Neural cell (in vitro differentiated cells): ENCODE measurements around the gene HDAC4. TPM values are rescaled to one million over a fixed set of nuclear protein-coding genes. Genes with fewer than 3 reads are reported as not detected.

Source experiments
- H2AFZ ChIP-seq: fragments of 200-600, 300-800 bp; sonication (generic), shearing (Covaris generic); 2 replicates; pipeline ENCODE4 v1.6.0; 2014; ENCODE audit warnings: low read depth, mild to moderate bottlenecking, antibody characterized with exemption, low read length, moderate library complexity
- H3F3A ChIP-seq: fragments of 200-600 bp; shearing (Covaris generic); 2 replicates; pipeline ENCODE4 v1.6.1; 2016; ENCODE audit warnings: mild to moderate bottlenecking, moderate library complexity, mixed read lengths, antibody characterized with exemption, low read length; ENCODE audit not compliant: insufficient read depth, poor library complexity, severe bottlenecking
- H3K27ac ChIP-seq: fragments of 200-600, 300-800 bp; sonication (generic), shearing (Covaris generic); 2 replicates; pipeline ENCODE4 v1.5.1; 2014; ENCODE audit warnings: mild to moderate bottlenecking, low read length, moderate library complexity
- H3K27me3 ChIP-seq: fragments of 300-800, 200-600 bp; sonication (generic), shearing (Covaris generic); 2 replicates; pipeline ENCODE4 v1.6.0; 2014; ENCODE audit warnings: mild to moderate bottlenecking, low read depth, low read length, moderate library complexity; ENCODE audit not compliant: insufficient read depth
- H3K36me3 ChIP-seq: fragments of 300-800, 200-600 bp; sonication (generic), shearing (Covaris generic); 2 replicates; pipeline ENCODE4 v1.5.1; 2014; ENCODE audit warnings: mild to moderate bottlenecking, antibody characterized with exemption, low read length, moderate library complexity; ENCODE audit not compliant: insufficient read depth
- H3K4me2 ChIP-seq: fragments of 300-800, 200-600 bp; sonication (generic), shearing (Covaris generic); 2 replicates; pipeline ENCODE4 v1.6.0; 2014; ENCODE audit warnings: mild to moderate bottlenecking, low read length
- H3K4me3 ChIP-seq: fragments of 300-800, 200-600 bp; sonication (generic), shearing (Covaris generic); 2 replicates; pipeline ENCODE4 v1.5.1; 2014; ENCODE audit warnings: mild to moderate bottlenecking, low read length, moderate library complexity
- H3K79me2 ChIP-seq: fragments of 200-600 bp; shearing (Covaris generic); replicated peaks from 2 replicates; pipeline ENCODE4 v1.6.0; 2014; ENCODE audit warnings: mild to moderate bottlenecking, low read length, moderate library complexity; ENCODE audit not compliant: insufficient read depth
- H3K9ac ChIP-seq: fragments of 300-800, 200-600 bp; sonication (generic), shearing (Covaris generic); 2 replicates; pipeline ENCODE4 v1.6.1; 2016; ENCODE audit warnings: mild to moderate bottlenecking, low read length, mixed read lengths
- H3K9me2 ChIP-seq: fragments of 200-600 bp; shearing (Covaris generic); 2 replicates; pipeline ENCODE4 v1.6.1; 2016; ENCODE audit warnings: mild to moderate bottlenecking, low read length, mixed read lengths; ENCODE audit not compliant: insufficient read depth
- H3K9me3 ChIP-seq: fragments of 200-600, 300-800 bp; sonication (generic), shearing (Covaris generic); 2 replicates; pipeline ENCODE4 v1.6.1; 2016; ENCODE audit warnings: mild to moderate bottlenecking, mixed run types, low read length, moderate library complexity, mixed read lengths
- H4K20me1 ChIP-seq: fragments of 200-600 bp; shearing (Covaris generic); 2 replicates; pipeline ENCODE4 v1.6.1; 2016; ENCODE audit warnings: mild to moderate bottlenecking, mixed run types; ENCODE audit not compliant: insufficient read depth
- EP300 ChIP-seq: fragments of 450-650 bp; conservative IDR thresholded peaks from 2 replicates; pipeline ENCODE4 v1.6.1; 2014; ENCODE audit warnings: antibody characterized with exemption, mild to moderate bottlenecking, moderate library complexity; ENCODE audit not compliant: poor library complexity, severe bottlenecking
- EZH2 ChIP-seq: fragments of 200-600, 300-800 bp; shearing (Covaris generic), sonication (generic); IDR thresholded peaks from 2 replicates; pipeline ENCODE4 v1.6.1; 2014; ENCODE audit warnings: antibody characterized with exemption, low read length, borderline replicate concordance, mild to moderate bottlenecking; ENCODE audit not compliant: insufficient read depth, poor library complexity, severe bottlenecking
- MXI1 ChIP-seq: fragments of 450-650 bp; conservative IDR thresholded peaks from 2 replicates; pipeline ENCODE4 v1.6.1; 2014; ENCODE audit warnings: antibody characterized with exemption, mild to moderate bottlenecking; ENCODE audit not compliant: poor library complexity, severe bottlenecking
- POLR2AphosphoS5 ChIP-seq: IDR thresholded peaks from 2 replicates; pipeline ENCODE4 v1.6.1; 2012
- RAD21 ChIP-seq: fragments of 450-650 bp; conservative IDR thresholded peaks from 2 replicates; pipeline ENCODE4 v1.6.1; 2014; ENCODE audit warnings: antibody characterized with exemption, mild to moderate bottlenecking, moderate library complexity
- SMC3 ChIP-seq: fragments of 450-650 bp; conservative IDR thresholded peaks from 2 replicates; pipeline ENCODE4 v1.6.1; 2014; ENCODE audit warnings: antibody characterized with exemption, mild to moderate bottlenecking, moderate library complexity; ENCODE audit not compliant: poor library complexity
- TAF1 ChIP-seq: IDR thresholded peaks from 2 replicates; pipeline ENCODE4 v1.6.1; 2012; ENCODE audit warnings: low read depth
- polyA plus RNA-seq: library from polyadenylated mRNA; depleted of rRNA; stranded (reverse); fragments of >200 nt; gene quantifications from 2 replicates; pipeline ENCODE4 v1.2.3, GENCODE V29; 2014
- TF ChIP-seq, protein P1 (sequence below): fragments of 450-650 bp; IDR thresholded peaks from 2 replicates; pipeline ENCODE4 v1.5.1; 2014; ENCODE audit warnings: antibody characterized with exemption, mild to moderate bottlenecking, moderate library complexity; ENCODE audit not compliant: poor library complexity, severe bottlenecking
- TF ChIP-seq, protein P2 (sequence below): IDR thresholded peaks from 2 replicates; pipeline ENCODE4 v1.6.1; 2012; ENCODE audit warnings: borderline replicate concordance

The HDAC4 gene
- polyA plus RNA-seq, 1 donor from 2014 or later, result 3.4 TPM

DNA sequence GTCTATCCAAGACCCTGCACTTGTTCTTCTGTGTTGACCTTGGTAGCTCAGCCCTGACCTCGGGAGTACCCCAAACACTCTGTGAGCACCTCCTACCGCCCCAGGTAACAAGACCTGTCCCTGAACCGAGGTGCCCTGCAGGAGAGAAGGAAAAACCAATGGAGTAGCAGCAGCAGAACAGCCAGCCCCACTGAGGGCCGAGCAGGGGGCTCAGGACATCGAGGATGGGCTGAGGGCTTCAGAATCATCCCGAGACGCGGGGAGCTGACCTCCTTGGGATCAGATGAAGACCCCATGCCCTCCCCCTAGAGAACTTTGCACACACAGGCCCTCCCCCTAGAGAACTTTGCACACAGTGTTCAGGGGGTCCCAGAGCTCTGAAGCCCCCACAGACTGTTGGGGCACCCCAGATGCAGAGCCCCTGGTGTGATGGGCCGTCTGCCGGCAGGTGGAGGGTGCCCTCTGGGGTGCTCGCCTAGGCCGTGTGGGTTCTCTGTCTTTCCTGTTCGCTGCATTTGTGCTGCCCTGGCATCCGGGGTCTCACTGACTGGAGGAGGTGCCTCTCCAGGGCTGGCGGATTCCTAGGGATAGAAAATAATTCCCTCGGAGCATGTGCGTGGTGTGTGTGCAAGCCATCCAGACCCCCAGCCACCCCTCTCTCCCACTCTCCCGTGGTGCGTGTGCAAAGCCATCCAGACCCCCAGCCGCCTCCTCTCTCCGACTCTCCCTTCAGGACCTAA, 363.8 kb downstream of the HDAC4 start:
- Histone ChIP-seq H3K36me3 (no peaks in the 10 kb centered on the region), H3K79me2 (no peaks in the 10 kb centered on the region), H4K20me1 (no peaks in the 10 kb centered on the region), H3K27me3 (no peaks in the 10 kb centered on the region), H3K4me3 (no peak overlapping the region), H3K9me3 (no peaks in the 10 kb centered on the region), H2AFZ (no peak overlapping the region), H3K27ac (no peak overlapping the region), H3K9me2 (no peaks in the 10 kb centered on the region), H3K9ac (no peak overlapping the region), H3K4me2 (no peak overlapping the region), H3F3A (no peaks in the 10 kb centered on the region)
- TF ChIP-seq POLR2AphosphoS5 (no peak), RAD21 (no peak), EP300 (no peak), TAF1 (no peak), EZH2 (no peak), SMC3 (no peak), MXI1 (no peak)
- TF ChIP-seq, protein P1, sequence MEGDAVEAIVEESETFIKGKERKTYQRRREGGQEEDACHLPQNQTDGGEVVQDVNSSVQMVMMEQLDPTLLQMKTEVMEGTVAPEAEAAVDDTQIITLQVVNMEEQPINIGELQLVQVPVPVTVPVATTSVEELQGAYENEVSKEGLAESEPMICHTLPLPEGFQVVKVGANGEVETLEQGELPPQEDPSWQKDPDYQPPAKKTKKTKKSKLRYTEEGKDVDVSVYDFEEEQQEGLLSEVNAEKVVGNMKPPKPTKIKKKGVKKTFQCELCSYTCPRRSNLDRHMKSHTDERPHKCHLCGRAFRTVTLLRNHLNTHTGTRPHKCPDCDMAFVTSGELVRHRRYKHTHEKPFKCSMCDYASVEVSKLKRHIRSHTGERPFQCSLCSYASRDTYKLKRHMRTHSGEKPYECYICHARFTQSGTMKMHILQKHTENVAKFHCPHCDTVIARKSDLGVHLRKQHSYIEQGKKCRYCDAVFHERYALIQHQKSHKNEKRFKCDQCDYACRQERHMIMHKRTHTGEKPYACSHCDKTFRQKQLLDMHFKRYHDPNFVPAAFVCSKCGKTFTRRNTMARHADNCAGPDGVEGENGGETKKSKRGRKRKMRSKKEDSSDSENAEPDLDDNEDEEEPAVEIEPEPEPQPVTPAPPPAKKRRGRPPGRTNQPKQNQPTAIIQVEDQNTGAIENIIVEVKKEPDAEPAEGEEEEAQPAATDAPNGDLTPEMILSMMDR, result no peak
- TF ChIP-seq, protein P2, sequence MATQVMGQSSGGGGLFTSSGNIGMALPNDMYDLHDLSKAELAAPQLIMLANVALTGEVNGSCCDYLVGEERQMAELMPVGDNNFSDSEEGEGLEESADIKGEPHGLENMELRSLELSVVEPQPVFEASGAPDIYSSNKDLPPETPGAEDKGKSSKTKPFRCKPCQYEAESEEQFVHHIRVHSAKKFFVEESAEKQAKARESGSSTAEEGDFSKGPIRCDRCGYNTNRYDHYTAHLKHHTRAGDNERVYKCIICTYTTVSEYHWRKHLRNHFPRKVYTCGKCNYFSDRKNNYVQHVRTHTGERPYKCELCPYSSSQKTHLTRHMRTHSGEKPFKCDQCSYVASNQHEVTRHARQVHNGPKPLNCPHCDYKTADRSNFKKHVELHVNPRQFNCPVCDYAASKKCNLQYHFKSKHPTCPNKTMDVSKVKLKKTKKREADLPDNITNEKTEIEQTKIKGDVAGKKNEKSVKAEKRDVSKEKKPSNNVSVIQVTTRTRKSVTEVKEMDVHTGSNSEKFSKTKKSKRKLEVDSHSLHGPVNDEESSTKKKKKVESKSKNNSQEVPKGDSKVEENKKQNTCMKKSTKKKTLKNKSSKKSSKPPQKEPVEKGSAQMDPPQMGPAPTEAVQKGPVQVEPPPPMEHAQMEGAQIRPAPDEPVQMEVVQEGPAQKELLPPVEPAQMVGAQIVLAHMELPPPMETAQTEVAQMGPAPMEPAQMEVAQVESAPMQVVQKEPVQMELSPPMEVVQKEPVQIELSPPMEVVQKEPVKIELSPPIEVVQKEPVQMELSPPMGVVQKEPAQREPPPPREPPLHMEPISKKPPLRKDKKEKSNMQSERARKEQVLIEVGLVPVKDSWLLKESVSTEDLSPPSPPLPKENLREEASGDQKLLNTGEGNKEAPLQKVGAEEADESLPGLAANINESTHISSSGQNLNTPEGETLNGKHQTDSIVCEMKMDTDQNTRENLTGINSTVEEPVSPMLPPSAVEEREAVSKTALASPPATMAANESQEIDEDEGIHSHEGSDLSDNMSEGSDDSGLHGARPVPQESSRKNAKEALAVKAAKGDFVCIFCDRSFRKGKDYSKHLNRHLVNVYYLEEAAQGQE, result no peak

DNA sequence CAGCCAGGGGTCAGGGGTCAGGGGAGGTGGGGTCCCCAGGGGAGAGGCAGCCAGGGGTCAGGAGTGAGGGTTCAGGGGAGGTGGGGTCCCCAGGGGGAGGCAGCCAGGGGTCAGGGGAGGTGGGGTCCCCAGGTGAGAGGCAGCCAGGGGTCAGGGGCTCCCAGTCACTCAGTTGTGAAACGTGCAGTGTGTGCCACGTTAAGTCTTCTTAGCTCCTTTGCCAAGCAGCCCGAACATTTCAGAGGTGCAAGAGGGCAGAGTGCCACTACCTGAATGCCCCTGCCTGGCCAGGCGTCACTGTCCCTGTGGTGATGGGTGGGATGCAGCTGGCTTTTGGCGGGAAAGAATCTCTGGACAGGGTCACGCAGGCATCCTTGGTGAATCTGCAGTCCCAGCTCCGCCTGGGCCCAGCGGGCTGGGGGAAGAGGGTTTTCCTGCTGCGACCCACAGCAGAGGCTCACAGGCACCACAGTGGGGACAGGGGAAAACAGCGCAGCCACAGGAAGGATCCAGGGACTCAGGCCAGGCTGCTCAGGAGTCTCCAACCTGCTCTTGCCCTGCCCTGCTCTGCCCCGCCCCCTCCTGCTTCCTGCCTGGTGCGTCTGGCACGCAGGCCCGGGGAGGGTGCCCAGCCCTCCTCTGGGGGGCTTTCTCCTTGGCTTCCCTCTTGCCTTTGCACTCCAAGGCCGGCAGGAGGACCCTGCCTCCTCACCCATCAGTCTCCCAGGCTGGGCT, 364.7 kb downstream of the HDAC4 start:
- Histone ChIP-seq H2AFZ (no peak overlapping the region), H3K9ac (no peak overlapping the region), H3K36me3 (no peaks in the 10 kb centered on the region), H3F3A (no peaks in the 10 kb centered on the region), H3K4me2 (no peak overlapping the region), H3K4me3 (no peak overlapping the region), H3K9me2 (no peaks in the 10 kb centered on the region), H4K20me1 (no peaks in the 10 kb centered on the region), H3K27ac (no peak overlapping the region), H3K79me2 (no peaks in the 10 kb centered on the region), H3K9me3 (no peaks in the 10 kb centered on the region), H3K27me3 (no peaks in the 10 kb centered on the region)
- TF ChIP-seq EP300 (no peak), MXI1 (no peak), EZH2 (no peak), RAD21 (no peak), SMC3 (no peak), TAF1 (no peak), POLR2AphosphoS5 (no peak)
- TF ChIP-seq, protein P1, result no peak
- TF ChIP-seq, protein P2, result no peak
